GM21786 (cell line): Measurements from ENCODE around the gene SFRP4.

Experiments
- ATAC-seq: cut with Tn5 transposase; IDR thresholded peaks from one replicate; pipeline ENCODE4 v1.9.1; 2021; ENCODE audit not compliant: unreplicated experiment

The SFRP4 gene

DNA sequence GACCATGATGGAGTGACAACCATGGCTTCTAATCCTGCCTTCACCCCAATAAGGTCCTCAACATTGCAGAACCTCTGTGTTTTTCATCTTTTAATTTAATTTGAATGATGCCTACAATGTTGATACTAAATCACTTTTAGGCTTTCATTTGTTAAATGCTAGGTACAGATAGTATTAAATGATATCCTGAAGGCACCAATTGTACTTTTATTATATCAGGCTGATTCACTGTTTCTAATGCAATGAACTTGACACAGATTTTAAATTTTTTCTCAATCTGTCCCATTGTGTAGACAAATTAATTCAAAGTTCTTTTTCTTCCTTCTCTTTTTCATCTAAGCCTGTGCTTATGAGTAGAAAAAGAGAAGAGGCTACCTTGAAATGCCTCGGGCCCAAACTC is 9.0 kb upstream of the SFRP4 start:
- ATAC-seq: no peak

DNA sequence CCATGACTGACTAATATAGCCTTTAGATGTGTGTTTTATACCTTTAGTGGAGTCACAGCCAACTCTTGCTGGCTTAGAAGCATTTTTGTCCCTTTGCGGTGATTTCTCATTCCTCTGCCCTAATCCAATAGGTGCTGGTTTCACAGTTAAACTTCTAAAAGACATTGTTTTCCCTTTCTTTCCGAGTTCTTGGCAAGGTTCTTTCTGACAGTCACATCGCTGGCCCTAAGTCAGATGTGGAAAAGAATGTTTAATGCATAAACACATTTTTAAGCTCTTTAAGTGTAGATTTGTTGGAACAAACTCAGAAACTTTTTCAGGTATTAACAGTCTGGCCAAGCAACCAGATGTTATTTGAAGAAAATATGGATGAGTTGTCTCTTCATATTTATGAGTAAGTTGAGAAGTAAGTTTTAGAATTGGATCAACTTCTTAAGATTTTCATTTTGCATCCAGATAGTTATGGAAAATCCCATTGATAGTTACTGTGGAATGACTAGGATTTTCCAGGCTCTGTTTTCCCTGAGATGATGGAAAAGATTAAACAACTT is 7.9 kb upstream of the SFRP4 start:
- ATAC-seq: no peak

DNA sequence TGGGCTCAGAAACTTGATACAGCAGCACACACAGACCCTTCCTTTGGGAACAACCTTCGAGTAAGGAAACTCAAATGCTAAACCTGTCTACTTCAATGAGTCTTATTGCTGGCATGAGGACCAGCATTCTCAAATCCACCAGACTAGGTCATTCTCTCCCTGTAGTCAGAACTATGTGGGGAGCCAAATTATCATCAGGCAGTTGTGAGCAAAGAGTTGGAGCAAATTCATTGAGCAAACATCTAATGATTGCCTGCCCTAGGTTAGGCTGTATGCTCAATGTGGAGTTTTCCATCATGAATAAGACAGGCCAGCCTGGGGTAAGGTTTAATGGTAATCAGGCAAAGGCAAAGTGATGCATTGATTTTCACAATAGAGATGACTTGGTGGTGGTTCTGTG is 7.4 kb upstream of the SFRP4 start:
- no peak for ATAC-seq

DNA sequence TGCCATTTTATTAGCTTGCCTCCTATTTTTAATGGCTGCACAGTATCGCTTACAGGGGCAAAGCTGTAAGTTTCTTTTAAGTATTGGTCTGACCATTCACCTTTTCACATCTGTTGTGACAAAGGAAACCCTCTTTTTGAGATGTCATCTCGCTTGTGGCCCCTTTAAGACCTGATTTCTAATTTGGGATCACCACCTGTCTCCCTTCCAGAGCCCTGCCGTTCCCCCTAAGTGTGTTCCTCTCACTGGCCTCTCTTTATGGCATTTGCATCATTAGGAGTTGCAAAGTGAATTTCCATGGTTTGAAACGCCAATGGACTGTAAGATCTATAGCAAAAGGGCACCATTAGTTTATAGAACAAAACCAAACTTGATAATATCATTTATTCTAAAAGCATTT is 5.3 kb upstream of the SFRP4 start:
- ATAC-seq: no peak

DNA sequence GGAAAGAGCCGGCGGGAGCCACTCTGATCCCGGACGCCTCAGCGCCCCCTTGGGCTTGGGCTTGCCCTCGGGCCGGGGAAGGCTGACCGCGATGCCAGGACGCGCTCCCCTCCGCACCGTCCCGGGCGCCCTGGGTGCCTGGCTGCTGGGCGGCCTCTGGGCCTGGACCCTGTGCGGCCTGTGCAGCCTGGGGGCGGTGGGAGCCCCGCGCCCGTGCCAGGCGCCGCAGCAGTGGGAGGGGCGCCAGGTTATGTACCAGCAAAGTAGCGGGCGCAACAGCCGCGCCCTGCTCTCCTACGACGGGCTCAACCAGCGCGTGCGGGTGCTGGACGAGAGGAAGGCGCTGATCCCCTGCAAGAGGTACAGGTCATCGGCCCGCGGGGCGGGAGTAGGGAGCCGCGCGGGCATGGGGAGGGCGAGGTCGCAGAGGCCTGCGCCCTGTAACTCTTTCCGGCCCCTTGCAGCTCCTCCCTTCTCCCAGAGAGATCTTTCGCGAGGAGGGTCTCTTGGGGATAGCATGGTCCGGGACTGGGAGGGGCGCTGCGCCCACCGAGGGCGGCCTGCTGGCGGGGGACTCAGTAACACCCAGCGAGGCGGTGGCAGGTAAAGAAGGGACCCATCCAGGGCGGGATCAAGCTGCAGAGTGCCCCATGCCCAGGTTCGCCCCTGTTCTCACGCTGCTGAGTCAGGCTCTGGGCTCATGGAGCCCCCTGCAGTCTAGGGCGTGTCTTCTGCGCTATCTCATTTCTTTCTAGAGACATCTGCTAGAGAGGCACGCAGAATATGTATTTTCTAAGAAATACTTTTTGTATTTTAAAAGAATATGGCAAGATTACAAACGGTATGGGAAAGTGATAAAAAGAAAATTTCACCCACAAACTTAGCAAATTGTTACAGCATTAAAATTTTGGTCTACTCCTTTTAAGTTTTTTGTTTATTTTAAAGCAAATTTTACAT is 4.5 kb upstream of the SFRP4 start:
- peak; percentile 56 for ATAC-seq

DNA sequence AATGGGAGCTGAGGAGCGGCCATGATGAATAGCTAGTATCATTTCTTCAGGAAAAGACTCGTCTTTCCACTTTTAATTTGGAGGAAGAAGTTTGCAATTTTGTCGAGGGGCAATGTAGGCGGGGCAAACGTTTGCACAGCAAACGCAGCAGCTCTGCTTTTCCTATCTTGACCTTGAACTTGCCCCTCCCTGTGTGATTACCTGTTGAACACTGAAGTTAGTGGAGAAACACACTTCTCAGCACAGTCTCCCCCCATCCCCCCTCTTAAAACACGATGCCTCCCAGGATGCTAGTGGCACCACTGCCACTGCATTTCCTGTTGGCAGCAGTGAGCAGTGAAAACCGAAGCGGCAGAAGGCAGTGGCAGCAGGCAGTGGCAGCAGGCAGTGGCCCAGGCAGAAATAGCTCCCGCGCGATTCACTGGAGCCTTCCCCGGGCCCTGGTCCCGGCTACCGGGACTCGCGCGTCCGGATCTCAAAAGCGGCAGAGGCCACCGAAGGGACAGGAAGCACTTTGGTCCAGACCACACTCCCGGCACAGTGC is 3.8 kb upstream of the SFRP4 start, which contains the start of gene EPDR1:
EPDR1 (plus strand) TSS at position 336 of the 544 bp plus-strand sequence. CDS start 300 bp downstream, outside the sequence.
- peak; percentile 61 for ATAC-seq

DNA sequence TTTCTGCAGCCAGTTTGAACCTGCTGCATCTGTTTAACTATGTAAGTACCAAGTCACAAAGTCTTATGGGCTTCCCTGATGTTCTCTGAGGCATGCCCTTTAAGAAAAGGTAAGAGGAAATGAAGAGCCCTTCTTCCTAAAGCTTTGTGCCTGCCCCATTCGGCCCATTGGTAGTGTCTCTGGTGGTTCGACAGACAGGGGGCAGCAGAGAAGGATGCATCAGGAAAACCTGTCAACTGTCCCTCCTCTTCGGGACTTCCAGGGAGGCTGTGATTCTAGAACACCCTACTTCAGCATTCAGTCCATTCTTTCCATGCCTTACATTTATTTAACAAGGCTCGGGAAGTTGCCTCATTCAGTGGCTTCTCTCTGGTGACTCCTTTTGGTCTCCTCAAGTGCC is 1.9 kb upstream of the SFRP4 start:
- ATAC-seq: no peak

DNA sequence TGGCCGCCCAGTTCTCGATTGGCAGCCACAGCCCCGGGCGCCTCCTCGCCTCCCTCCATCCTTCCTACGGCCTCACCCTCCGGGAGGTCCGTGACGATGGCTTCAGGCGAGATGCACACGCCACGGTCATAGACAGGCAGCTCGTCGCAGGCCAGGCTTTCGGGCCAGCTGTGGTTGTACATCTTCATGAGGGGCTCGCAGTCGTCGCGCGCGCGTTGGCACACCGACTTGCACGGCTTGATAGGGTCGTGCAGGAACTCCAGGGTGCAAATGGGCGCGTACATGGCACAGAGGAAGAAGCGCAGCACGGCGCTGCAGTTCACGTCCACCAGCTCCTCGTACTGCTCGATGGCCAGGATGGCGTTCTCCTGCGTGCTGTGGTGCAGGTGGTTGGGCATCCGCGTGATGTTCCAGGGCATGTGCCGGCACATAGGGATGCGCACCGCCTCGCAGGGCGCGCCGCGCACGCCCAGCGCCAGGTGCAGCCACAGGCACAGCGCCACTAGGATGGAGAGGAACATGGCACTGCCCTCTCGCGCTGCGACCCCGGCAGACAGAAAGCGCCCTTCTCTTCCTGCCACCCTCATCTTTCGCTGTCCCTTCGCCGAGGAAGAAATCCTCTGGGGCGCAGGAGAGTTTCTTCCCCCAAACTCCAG is 472 bp downstream of the SFRP4 start:
- no peak for ATAC-seq

DNA sequence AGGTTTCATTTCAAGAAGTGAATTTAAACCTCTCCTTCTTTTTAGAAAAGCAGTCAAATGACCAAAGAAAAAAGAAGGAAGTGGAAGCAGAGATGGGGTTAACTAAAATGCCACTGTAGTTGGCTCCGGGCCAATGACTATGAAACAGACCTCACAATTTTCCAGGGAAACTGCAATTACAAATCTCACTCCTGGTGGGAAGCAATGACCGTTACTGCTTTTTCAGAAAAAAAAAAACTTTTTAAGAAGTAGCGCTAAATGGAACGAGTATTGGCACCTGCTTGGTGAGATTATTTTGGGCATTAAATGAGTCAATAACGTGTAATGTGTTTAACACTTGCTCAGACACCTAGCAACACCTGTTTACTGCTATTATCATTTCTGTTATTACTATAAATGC is 1.2 kb downstream of the SFRP4 start:
- no peak for ATAC-seq

DNA sequence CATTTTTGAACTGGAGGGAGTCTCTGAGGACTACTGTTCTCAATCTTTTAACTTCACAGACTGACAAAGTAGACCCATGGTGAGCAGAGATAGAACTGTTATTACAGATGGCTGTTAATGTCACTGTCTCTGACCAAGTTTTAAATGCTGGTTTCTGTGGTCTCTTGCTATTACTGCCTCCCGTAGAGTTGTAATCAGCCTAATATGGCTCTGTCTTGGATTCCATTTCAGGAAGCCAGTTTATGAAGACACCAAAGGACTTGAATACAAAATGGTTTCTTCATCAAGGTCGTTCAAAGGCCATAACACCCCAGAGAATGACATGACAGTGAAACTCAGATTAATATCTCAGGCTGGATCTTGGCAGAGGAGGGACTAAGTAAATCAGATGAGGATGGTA is 3.9 kb downstream of the SFRP4 start:
- ATAC-seq: no peak

DNA sequence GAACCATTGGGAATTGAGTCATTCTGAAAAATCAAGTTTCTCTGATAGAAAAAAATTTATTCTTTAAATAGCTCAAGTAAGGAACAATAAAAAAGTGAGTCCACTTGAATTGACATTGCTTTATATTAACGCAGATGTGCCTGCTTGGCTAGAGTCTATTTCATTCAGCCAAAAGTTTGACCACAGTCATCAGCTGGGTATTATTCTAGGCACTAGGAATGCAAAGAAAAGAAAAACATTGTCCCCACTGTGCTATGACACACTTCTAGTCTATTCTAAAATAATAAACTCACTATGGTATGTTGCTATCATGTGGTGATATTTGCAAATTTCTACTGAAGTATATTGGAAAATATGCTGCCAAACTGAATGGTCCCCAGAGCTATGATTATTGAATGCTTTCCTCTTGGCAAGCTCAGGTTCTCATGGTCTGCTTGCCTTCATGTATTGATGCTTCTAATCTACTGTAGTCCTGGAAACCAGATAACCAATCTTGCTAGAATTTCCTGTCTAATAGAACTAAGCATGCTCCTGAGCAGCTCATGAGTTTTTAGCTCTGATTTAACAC is 8.3 kb downstream of the SFRP4 start:
- no peak for ATAC-seq

DNA sequence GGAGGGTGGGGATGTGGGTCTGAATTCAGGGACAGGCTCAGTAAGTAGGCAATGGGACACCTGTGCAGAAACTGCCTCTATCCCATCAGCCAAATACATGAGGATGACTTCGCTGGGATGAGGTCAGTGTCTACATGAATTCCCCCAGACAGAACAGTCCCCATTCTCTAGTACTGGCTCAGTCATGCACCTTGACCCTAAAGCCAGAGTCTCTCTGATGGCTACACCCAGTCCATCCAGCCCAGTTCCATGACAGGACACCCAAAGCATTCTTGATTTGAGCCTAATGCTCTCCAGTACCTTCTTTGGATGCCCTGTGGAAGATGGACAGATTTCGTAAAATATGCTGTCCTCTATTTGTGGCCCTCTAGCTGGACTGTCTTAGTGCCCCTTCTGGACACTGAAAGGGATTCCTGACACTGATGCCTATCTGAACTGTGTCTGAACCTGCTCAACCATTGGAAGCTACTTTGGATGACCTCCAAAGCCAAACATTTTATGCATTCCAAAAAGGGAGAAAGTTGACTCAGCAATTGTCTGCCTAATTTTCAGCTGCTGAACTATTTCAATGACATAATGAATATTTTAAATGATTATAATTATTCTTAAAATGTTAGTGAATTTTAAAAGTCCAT is 14.6 kb downstream of the SFRP4 start:
- ATAC-seq: no peak

DNA sequence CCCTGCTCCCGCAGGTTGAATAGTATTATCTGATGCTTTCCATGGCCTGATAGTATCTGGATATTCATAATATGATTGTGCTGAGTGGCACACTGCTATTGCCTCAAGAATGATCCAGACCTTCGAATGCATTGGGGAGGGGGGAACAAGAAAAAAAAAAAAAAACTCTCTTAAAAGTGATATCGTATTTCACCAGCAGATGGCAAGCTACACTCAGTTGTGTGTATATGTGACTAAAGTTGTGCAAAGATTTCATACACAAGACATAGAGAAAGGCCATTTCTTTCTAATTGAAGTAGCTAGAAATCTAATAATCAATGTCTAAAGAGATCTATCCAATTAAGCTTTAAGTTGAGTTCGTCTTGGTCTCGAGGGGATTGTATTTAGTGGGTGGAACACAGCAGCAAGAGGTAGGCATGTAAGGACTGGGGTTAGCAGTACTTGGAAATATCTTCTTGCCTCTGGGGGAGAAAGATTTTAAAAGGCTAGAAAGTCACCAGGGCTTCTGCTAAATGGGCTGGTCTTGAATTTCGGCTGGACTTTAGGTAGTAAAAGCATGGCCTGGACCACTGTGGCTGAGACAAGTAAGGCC is 15.3 kb downstream of the SFRP4 start:
- no peak for ATAC-seq

DNA sequence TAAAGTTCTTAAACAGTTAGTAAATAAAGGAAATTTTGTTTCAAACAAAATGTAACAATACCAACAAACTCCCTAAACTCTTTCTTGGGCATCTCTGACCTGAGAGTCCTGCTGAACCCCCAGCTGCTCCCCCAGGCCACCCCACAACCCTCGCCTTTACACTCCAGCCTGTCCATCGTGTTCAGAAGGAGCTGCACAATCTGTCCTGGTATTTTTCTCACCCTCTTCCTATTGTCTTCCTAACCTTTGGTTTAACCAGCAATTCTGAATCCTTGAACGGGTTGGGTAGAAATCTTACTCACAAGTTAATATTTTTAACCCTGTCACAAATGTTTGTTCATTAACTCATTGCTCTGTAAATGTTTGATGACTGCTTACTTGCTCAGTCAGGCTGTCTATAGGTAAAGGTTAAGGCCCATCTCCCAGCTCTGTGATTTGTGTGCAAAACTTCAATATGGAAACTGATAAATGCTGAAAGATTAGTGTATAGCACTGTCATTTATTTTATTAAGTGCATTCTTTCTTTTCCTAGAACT is 16.8 kb downstream of the SFRP4 start:
- ATAC-seq: peak; percentile 45

DNA sequence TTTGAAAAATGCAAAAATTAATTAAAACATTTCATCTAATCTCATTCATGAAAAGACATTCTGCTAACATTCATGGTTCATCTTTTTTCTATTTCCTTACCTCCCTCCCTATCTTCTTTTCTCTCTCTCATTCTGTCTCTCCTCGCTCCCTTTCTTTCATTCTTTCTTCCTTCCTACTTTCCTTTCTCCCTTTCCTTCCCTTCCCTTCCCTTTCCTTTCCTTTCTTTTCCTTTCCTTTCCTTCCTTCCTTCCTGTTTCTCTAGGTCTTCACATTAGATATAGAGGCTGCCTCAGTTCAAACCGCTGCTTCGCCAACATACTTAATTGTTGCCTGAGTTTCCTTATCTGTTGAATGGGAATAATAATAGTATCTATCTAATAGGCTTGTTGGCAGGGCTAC is 21.9 kb downstream of the SFRP4 start:
- ATAC-seq: no peak

DNA sequence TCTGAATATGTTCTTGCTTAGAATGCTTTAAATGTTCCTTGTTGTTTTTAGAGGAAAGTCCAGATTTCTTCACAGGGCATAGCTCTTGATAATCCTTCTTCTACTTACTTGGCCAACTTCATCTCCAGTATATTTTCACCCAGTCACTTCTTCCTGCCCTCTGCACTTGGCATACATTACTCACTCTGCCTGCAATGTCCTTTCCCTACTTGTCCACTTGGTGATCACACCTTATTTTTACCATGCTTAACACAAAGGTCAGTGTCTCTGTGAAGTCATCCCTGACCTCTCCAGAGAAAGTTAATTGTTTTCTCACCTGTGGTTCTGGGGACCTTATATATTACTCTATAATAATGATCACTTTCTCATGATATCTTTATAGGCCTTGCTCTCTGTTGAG is 23.3 kb downstream of the SFRP4 start:
- no peak for ATAC-seq

DNA sequence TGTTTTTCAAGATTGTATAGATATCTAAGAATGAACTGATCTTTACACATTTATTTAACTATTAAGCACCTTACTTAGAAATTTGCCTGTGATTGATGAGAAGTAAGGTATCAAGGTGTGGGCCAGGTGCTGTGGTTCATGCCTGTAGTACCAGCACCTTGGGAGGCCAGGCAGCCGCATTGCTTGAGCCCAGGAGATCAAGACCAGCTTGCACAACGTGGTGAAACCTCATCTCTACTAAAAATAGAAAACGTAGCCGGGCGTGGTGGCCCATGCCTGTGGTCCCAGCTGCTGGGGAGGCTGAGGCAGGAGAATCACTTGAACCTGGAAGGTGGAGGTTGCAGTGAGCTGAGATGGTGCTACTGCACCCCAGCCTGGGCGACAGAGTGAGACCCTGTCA is 34.5 kb downstream of the SFRP4 start:
- no peak for ATAC-seq
